Panc1 (cell line): ENCODE data around the gene FAHD1. TPM values are rescaled to one million over a fixed set of nuclear protein-coding genes. Genes with fewer than 3 reads are reported as not detected.

Experiments used
- ATAC-seq: fragments of 200-7000 bp; cut with Tn5 transposase; 2 replicates; pipeline ENCODE4 v1.9.1; 2020; ENCODE audit warnings: mild to moderate bottlenecking, moderate library complexity
- BruUV-seq: library from RNA; stranded (reverse); fragments of 400-500 nt; replicated peaks from 2 replicates; lab custom pipeline; 2021; lab: Mats Ljungman, UMichigan
- CTCF ChIA-PET: fragments of 300-600 bp; sonication (Branson Sonifier 250); formaldehyde crosslinking; loops from one replicate; lab custom pipeline; 2022; ENCODE audit warnings: antibody characterized with exemption; lab: Charles Lee
- POLR2A ChIA-PET: fragments of 300-600 bp; sonication (Branson Sonifier 250); formaldehyde crosslinking; loops from one replicate; lab custom pipeline; 2022; ENCODE audit warnings: antibody characterized with exemption; lab: Charles Lee
- DNase-seq: peaks from one replicate; pipeline ENCODE4 v3.0.0-alpha.2; 2010; ENCODE audit warnings: low read depth, low spot score
- H3K27ac ChIP-seq: 2 replicates; pipeline ENCODE4 v1.5.1; 2011; ENCODE audit warnings: mild to moderate bottlenecking, low read length, inconsistent platforms
- H3K27me3 ChIP-seq: fragments of 200-500 bp; sonication (Bioruptor generic); 2 replicates; pipeline ENCODE4 v1.6.0; 2014; ENCODE audit warnings: low read length, inconsistent platforms; ENCODE audit not compliant: control insufficient read depth, insufficient read depth
- H3K36me3 ChIP-seq: fragments of 200-500 bp; sonication (Bioruptor generic); 2 replicates; pipeline ENCODE4 v1.5.1; 2014; ENCODE audit warnings: inconsistent platforms, mild to moderate bottlenecking, low read length, moderate library complexity; ENCODE audit not compliant: control insufficient read depth, insufficient read depth
- H3K4me1 ChIP-seq: 2 replicates; pipeline ENCODE4 v1.5.1; 2011; ENCODE audit warnings: inconsistent platforms, mild to moderate bottlenecking, low read length, moderate library complexity; ENCODE audit not compliant: control insufficient read depth, insufficient read depth
- H3K4me3 ChIP-seq, 2 experiments: 2 replicates each; pipeline ENCODE4 v1.5.1; 2011 to 2012; ENCODE audit warnings: low read depth in 2 of 2, low read length in 2 of 2, mild to moderate bottlenecking in 2 of 2, inconsistent platforms in 1 of 2, moderate library complexity in 1 of 2
- H3K9me3 ChIP-seq: fragments of 200-500 bp; sonication (Bioruptor generic); 2 replicates; pipeline ENCODE4 v1.5.1; 2014; ENCODE audit warnings: low read depth, mild to moderate bottlenecking, inconsistent platforms, low read length, moderate library complexity; ENCODE audit not compliant: control insufficient read depth, insufficient read depth
- CTCF ChIP-seq: fragments of 450-650 bp; IDR thresholded peaks from 2 replicates; pipeline ENCODE4 v1.5.1; 2017; ENCODE audit warnings: mild to moderate bottlenecking
- POLR2AphosphoS5 ChIP-seq: IDR thresholded peaks from 2 replicates; pipeline ENCODE4 v1.6.1; 2012; ENCODE audit warnings: mild to moderate bottlenecking, low read depth, low read length, moderate library complexity
- SIN3A ChIP-seq: IDR thresholded peaks from 2 replicates; pipeline ENCODE4 v1.6.1; 2012; ENCODE audit warnings: low read depth, mild to moderate bottlenecking, low read length, moderate library complexity, borderline replicate concordance; ENCODE audit not compliant: insufficient read depth
- TCF7L2 ChIP-seq: IDR thresholded peaks from 2 replicates; pipeline ENCODE4 v1.6.1; 2011; ENCODE audit warnings: mild to moderate bottlenecking, low read depth, low read length, inconsistent platforms
- in situ Hi-C: cut with HindIII; loops from 2 replicates; pipeline ENCODE4 v1.10.0; 2016; ENCODE audit warnings: low sequenced_read_pairs, low pct_unique_long_range_greater_than_20kb
- intact Hi-C: fragments of 100-400 bp; cut with micrococcal nuclease; formaldehyde crosslinking; loops from one replicate; pipeline ENCODE4 v1.10.0; 2022; ENCODE audit not compliant: unreplicated experiment
- total RNA-seq: library from RNA; stranded (reverse); gene quantifications from one replicate; pipeline ENCODE4 v1.2.1, GENCODE V29; 2021; ENCODE audit not compliant: unreplicated experiment
- TF ChIP-seq, protein P1 (sequence below), 2 experiments: IDR thresholded peaks; 2 replicates each; pipeline ENCODE4 v1.6.1; 2011 to 2012; ENCODE audit warnings: low read depth in 2 of 2, control low read depth in 1 of 2, low read length in 1 of 2, mild to moderate bottlenecking in 1 of 2, moderate library complexity in 1 of 2; ENCODE audit not compliant: insufficient read depth in 1 of 2

Gene FAHD1
- total RNA-seq, 1 experiment from 2014 or later: 34.6 TPM

- Histone ChIP-seq H3K9me3 (no peaks in the 10 kb centered on the region), H3K27me3 (no peaks in the 10 kb centered on the region), H3K27ac (no peak overlapping the region), H3K36me3 (peaks cover 6% of the 10 kb centered on the region; the same call in 1 of the 2 replicates), H3K4me3 (no peak overlapping the region), H3K4me1 (0 out of 2 replicates have a peak, but pooled peaks cover 10% of the 10 kb centered on the region)
- TF ChIP-seq TCF7L2: no peak
- no peak for TF ChIP-seq CTCF
- TF ChIP-seq, protein P1, sequence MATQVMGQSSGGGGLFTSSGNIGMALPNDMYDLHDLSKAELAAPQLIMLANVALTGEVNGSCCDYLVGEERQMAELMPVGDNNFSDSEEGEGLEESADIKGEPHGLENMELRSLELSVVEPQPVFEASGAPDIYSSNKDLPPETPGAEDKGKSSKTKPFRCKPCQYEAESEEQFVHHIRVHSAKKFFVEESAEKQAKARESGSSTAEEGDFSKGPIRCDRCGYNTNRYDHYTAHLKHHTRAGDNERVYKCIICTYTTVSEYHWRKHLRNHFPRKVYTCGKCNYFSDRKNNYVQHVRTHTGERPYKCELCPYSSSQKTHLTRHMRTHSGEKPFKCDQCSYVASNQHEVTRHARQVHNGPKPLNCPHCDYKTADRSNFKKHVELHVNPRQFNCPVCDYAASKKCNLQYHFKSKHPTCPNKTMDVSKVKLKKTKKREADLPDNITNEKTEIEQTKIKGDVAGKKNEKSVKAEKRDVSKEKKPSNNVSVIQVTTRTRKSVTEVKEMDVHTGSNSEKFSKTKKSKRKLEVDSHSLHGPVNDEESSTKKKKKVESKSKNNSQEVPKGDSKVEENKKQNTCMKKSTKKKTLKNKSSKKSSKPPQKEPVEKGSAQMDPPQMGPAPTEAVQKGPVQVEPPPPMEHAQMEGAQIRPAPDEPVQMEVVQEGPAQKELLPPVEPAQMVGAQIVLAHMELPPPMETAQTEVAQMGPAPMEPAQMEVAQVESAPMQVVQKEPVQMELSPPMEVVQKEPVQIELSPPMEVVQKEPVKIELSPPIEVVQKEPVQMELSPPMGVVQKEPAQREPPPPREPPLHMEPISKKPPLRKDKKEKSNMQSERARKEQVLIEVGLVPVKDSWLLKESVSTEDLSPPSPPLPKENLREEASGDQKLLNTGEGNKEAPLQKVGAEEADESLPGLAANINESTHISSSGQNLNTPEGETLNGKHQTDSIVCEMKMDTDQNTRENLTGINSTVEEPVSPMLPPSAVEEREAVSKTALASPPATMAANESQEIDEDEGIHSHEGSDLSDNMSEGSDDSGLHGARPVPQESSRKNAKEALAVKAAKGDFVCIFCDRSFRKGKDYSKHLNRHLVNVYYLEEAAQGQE (IDR thresholded peaks at IDR 0.05; ENCODE audit: insufficient read depth in 1 of 2, low read depth in 2 of 2, low read length in 1 of 2): no peak
- no peak for TF ChIP-seq SIN3A
- TF ChIP-seq POLR2AphosphoS5: no peak
- intact Hi-C loops (no loop called here), in situ Hi-C loops (no loop called here)
- ATAC-seq: no peak
- DNase-seq: no peak
- no TSS peak for BruUV-seq
- ChIA-PET CTCF (interaction anchor here (0.6 kb wide), 1 partner anchor 158 kb away, joined by 13 read pairs; the partner anchor contains the start of gene NOXO1), POLR2A (no interaction called here)
Measured at GRCh38 chr16:1822801-1823200, 4.2 kb upstream of the FAHD1 start.

- DNase-seq (no peak), ATAC-seq (0 out of 2 replicates have a peak, but pooled peaks have one; percentile 33)
- no TSS peak for BruUV-seq
- Histone ChIP-seq H3K27ac (no peak overlapping the region), H3K9me3 (no peaks in the 10 kb centered on the region), H3K4me1 (peaks cover 13% of the 10 kb centered on the region), H3K36me3 (peaks cover 8% of the 10 kb centered on the region; the same call in 1 of the 2 replicates), H3K4me3 (no peak overlapping the region), H3K27me3 (no peaks in the 10 kb centered on the region)
- CTCF ChIA-PET: interaction anchor here (0.6 to 0.7 kb wide), 2 partner anchors 46 to 157 kb away, joined by 13 to 17 read pairs; partner anchors contain the start of gene NOXO1
- no peak for TF ChIP-seq POLR2AphosphoS5
- no peak for TF ChIP-seq SIN3A
- TF ChIP-seq, protein P1 (IDR thresholded peaks at IDR 0.05; ENCODE audit: insufficient read depth in 1 of 2, low read depth in 2 of 2, low read length in 1 of 2): no peak
- TF ChIP-seq CTCF: no peak; the same call in 1 of the 2 replicates
- no peak for TF ChIP-seq TCF7L2
- in situ Hi-C loops (no loop called here), intact Hi-C loops (no loop called here)
- POLR2A ChIA-PET: no interaction called here
Measured at GRCh38 chr16:1823821-1824220, 3.2 kb upstream of the FAHD1 start.
